Activated T-cell treated with anti-CD3 and anti-CD28 coated beads, Interleukin-2, amount 50 U/mL, for 72 hours (primary cell): ENCODE measurements around the gene CTPS2. TPM values are rescaled to one million over a fixed set of nuclear protein-coding genes. Genes with fewer than 3 reads are reported as not detected.

ENCODE experiments used
- ATAC-seq, 2 donors: fragments of 150-1000 bp; cut with Tn5 transposase; replicated peaks in 1 of 2; 2 replicates each; pipeline ENCODE4 v1.10.0; 2021; ENCODE audit warnings: moderate library complexity in 2 of 2, mild to moderate bottlenecking in 1 of 2
- DNase-seq, 2 donors: peaks; one replicate each; pipeline ENCODE4 v3.0.0; 2021 to 2022; ENCODE audit warnings: mixed read lengths in 1 of 2
- H3K27ac Mint-ChIP-seq: one replicate; pipeline ENCODE4 v1.8.0; 2022; ENCODE audit warnings: mild to moderate bottlenecking, moderate library complexity, mixed read lengths
- H3K27me3 Mint-ChIP-seq: one replicate; pipeline ENCODE4 v1.8.0; 2022; ENCODE audit warnings: low read depth, mixed read lengths
- H3K36me3 Mint-ChIP-seq, 2 donors: one replicate each; pipeline ENCODE4 v1.8.0; 2022; ENCODE audit warnings: mixed read lengths in 2 of 2, mild to moderate bottlenecking in 1 of 2; ENCODE audit not compliant: insufficient read depth in 2 of 2
- H3K4me1 Mint-ChIP-seq: one replicate; pipeline ENCODE4 v1.8.0; 2022; ENCODE audit warnings: low read depth, mixed read lengths
- H3K4me3 Mint-ChIP-seq, 2 donors: one replicate each; pipeline ENCODE4 v1.8.0; 2022; ENCODE audit warnings: mild to moderate bottlenecking in 2 of 2, mixed read lengths in 2 of 2, moderate library complexity in 2 of 2
- H3K9me3 Mint-ChIP-seq, 2 donors: one replicate each; pipeline ENCODE4 v1.8.0; 2022; ENCODE audit warnings: mixed read lengths in 2 of 2
- total RNA-seq, 2 donors: library from RNA; stranded (reverse); gene quantifications; one replicate each; pipeline ENCODE4 v1.2.3, GENCODE V29; 2022

CTPS2 gene
- total RNA-seq, 2 donors from 2014 or later, result 8.1 to 8.3 TPM

- no peak overlapping the region for H3K27ac Mint-ChIP-seq
These were observed 48.4 kb downstream of the CTPS2 start for GRCh38 chrX:16664074-16664473.

DNA sequence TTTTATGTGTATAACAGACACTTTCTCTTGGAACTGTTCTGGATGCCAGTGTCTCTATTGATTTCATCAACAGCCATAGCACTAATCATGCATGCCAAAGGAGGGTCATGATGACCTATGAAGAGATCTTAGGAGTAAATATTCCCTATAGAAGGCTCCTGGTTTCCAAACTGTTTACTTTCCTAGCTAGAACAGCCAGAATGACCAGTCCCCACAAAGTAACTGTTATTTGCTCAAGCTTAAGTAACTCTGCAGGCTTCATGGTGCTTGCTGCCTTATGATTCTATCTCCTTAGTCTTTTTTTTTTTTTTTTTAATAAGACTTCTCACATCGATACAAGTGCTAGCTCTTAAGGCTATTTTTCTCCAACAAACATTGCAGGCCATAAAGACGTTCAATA, 50.1 kb downstream of the CTPS2 start:
- peaks cover 2% of the 10 kb centered on the region in 2 donors for H3K36me3 Mint-ChIP-seq
- ATAC-seq, result no peak
- H3K4me1 Mint-ChIP-seq, result no peaks in the 10 kb centered on the region
- no peak for DNase-seq
- H3K4me3 Mint-ChIP-seq, result no peak overlapping the region
- H3K27ac Mint-ChIP-seq, result no peak overlapping the region
- H3K9me3 Mint-ChIP-seq, result no peaks in the 10 kb centered on the region
- peaks cover 6% of the 10 kb centered on the region for H3K27me3 Mint-ChIP-seq

More at GRCh38 chrX:16664074-16664473, 48.4 kb downstream of the CTPS2 start:
- peaks cover 10% of the 10 kb centered on the region for H3K27me3 Mint-ChIP-seq
- ATAC-seq (no peak), DNase-seq (no peak)
- no peak overlapping the region for H3K4me3 Mint-ChIP-seq
- H3K9me3 Mint-ChIP-seq, result no peaks in the 10 kb centered on the region
- peaks cover 2% of the 10 kb centered on the region in 2 donors for H3K36me3 Mint-ChIP-seq
- H3K4me1 Mint-ChIP-seq, result no peaks in the 10 kb centered on the region

DNA sequence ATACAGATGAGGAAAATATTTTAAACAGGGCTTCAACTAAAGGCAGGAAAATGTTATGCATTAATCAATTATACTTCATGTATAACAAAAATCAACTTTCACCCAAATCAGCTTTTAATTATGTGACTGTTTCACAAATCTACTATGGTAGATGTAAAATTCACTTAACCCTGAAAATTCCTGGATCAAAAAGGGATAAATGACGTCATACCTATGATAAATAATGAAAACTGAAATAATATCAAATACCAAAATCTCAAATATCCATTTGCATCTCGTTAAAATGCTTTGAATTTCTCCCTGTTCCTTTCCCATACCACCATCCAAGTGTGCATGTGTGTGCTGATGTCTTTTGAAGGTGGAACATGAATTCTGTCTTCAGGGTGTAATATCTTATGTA, 51.0 kb downstream of the CTPS2 start:
- Mint-ChIP-seq H3K36me3 (peaks cover under 1 to 2% of the 10 kb centered on the region in 2 donors), H3K4me3 (no peak overlapping the region), H3K27ac (no peak overlapping the region), H3K27me3 (peaks cover 5% of the 10 kb centered on the region), H3K9me3 (no peaks in the 10 kb centered on the region), H3K4me1 (no peaks in the 10 kb centered on the region)
- DNase-seq (no peak), ATAC-seq (no peak)

GRCh38 chrX:16659321-16659720, 53.1 kb downstream of the CTPS2 start:
- no peak for DNase-seq
- Mint-ChIP-seq H3K27me3 (no peaks in the 10 kb centered on the region), H3K36me3 (no peaks in the 10 kb centered on the region), H3K27ac (peak overlapping the region; percentile 60), H3K4me1 (no peaks in the 10 kb centered on the region), H3K4me3 (no peak overlapping the region), H3K9me3 (no peaks in the 10 kb centered on the region)
- no peak for ATAC-seq

DNA sequence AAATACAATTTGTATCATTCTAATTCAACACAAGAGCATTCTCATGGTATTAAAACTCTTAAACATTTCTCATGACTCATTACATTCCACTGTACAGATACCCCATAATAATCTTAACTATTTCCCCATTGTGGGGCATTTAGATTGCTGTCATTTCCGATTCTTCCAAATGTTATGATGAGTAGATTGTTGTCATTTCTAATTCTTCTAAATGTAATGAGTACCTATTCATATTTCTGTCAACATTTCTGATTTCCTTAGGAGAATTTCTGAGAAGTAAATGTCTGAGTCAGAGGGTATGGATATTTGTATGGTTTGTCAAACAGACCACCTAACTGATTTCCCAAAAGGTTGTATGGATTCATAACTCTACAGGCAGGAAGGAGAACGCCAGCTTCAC, 54.2 kb downstream of the CTPS2 start:
- no peak for DNase-seq
- no peaks in the 10 kb centered on the region for H3K27me3 Mint-ChIP-seq
- H3K4me3 Mint-ChIP-seq, result no peak overlapping the region

GRCh38 chrX:16654093-16654492, 58.4 kb downstream of the CTPS2 start:
- Mint-ChIP-seq H3K4me3 (no peak overlapping the region), H3K27ac (no peak overlapping the region), H3K9me3 (no peaks in the 10 kb centered on the region), H3K4me1 (no peaks in the 10 kb centered on the region), H3K36me3 (no peaks in the 10 kb centered on the region), H3K27me3 (peaks cover 6% of the 10 kb centered on the region)
- DNase-seq (no peak), ATAC-seq (no peak)

More for the DNA sequence above, 54.2 kb downstream of the CTPS2 start:
- no peak for ATAC-seq
- no peaks in the 10 kb centered on the region for H3K36me3 Mint-ChIP-seq
- no peaks in the 10 kb centered on the region for H3K4me1 Mint-ChIP-seq
- H3K27ac Mint-ChIP-seq, result no peak overlapping the region
- H3K9me3 Mint-ChIP-seq, result no peaks in the 10 kb centered on the region

DNA sequence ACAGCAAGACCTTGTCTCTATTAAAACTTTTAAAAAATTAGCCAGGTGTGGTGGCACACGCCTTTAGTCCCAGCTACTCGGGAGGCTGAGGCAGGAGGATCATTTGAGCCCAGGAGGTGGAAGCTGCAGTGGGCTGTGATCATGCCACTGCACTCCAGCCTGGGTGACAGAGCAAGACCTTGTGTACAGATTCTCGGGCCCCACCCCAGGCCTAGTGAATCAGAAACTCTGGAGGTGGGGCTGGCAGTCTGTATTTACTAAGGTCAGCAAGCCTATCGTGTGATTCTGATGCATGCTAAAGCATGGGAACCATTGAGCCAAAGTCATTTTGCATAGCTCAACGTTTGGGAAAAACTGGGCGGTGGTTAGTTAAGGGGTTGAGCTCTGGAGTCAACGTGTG, 59.0 kb downstream of the CTPS2 start:
- no peak for ATAC-seq
- no peaks in the 10 kb centered on the region for H3K36me3 Mint-ChIP-seq

GRCh38 chrX:16651391-16652024, 61.0 kb downstream of the CTPS2 start:
- DNase-seq, result no peak
- no peak for ATAC-seq
- Mint-ChIP-seq H3K27ac (no peak overlapping the region), H3K4me1 (no peaks in the 10 kb centered on the region), H3K4me3 (no peak overlapping the region), H3K9me3 (no peaks in the 10 kb centered on the region), H3K27me3 (peaks cover 6% of the 10 kb centered on the region), H3K36me3 (no peaks in the 10 kb centered on the region)

More for the DNA sequence above, 59.0 kb downstream of the CTPS2 start:
- Mint-ChIP-seq H3K4me3 (no peak overlapping the region), H3K9me3 (no peaks in the 10 kb centered on the region), H3K27me3 (peaks cover 6% of the 10 kb centered on the region), H3K4me1 (no peaks in the 10 kb centered on the region), H3K27ac (no peak overlapping the region)
- DNase-seq, result no peak

DNA sequence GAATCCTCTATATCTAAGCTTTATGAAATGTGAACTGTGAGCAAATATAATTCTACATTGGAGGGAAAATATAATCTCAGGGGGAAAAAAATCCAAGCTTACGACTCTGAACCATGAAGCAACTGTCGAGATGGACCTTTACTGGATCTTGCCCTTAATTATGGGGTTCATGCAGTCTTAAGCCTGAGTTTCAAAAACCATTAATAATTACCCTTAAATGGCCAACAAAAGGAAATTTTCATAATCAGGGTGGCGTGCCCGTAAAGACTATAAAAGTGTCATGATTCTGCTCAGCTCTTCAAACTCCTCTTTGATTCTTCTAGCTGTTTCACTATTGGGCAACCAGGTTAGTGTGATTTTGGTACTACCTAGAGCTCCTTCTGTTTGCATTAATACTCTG, 62.6 kb downstream of the CTPS2 start, which contains the start of gene S100G:
S100G (plus strand) TSS at position 301 of the 400 bp plus-strand sequence. CDS start 849 bp downstream, outside the sequence.
- Mint-ChIP-seq H3K27me3 (peaks cover 6% of the 10 kb centered on the region), H3K4me1 (no peaks in the 10 kb centered on the region), H3K4me3 (no peak within 1 kb of the TSS), H3K27ac (no peak within 1 kb of the TSS), H3K36me3 (no peaks in the 10 kb centered on the region), H3K9me3 (no peaks in the 10 kb centered on the region)
- DNase-seq (no peak), ATAC-seq (no peak)

GRCh38 chrX:16646366-16647138, 65.9 kb downstream of the CTPS2 start:
- H3K4me1 Mint-ChIP-seq, result no peaks in the 10 kb centered on the region
- no peaks in the 10 kb centered on the region for H3K36me3 Mint-ChIP-seq
- peaks cover 6% of the 10 kb centered on the region for H3K27me3 Mint-ChIP-seq
- no peak overlapping the region for H3K27ac Mint-ChIP-seq
- ATAC-seq (no peak), DNase-seq (no peak)
- no peaks in the 10 kb centered on the region for H3K9me3 Mint-ChIP-seq
- no peak overlapping the region for H3K4me3 Mint-ChIP-seq

GRCh38 chrX:16643176-16643575, 69.3 kb downstream of the CTPS2 start:
- H3K4me3 Mint-ChIP-seq, result no peak overlapping the region
- DNase-seq, result no peak
- H3K4me1 Mint-ChIP-seq, result no peaks in the 10 kb centered on the region
- H3K36me3 Mint-ChIP-seq, result peaks cover 0 to 1% of the 10 kb centered on the region in 2 donors
- H3K27me3 Mint-ChIP-seq, result no peaks in the 10 kb centered on the region
- peak overlapping the region; percentile 40 for H3K27ac Mint-ChIP-seq
- ATAC-seq, result no peak
- H3K9me3 Mint-ChIP-seq, result no peaks in the 10 kb centered on the region

DNA sequence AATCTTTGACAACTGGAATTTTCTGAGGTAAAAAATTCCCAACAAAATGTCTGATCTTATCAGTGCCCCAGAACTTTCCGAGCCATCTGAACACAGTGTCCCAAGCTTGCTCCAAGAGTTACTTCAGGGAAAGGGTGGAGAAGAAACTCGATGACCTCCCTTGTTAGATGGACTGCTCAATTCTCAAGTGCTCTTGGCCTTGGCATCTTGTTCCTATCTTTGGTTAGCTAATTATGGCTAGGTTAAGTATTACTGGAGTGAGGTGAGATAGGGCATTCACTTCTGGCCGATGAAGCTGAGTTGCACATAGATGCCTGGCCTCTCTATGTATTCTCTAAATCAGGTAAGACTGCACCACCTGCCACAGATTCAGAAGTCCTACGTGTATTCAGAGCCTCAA, 71.6 kb downstream of the CTPS2 start:
- Mint-ChIP-seq H3K27ac (no peak overlapping the region), H3K4me3 (no peak overlapping the region), H3K4me1 (no peaks in the 10 kb centered on the region), H3K9me3 (no peaks in the 10 kb centered on the region), H3K27me3 (no peaks in the 10 kb centered on the region), H3K36me3 (peaks cover 0 to 3% of the 10 kb centered on the region in 2 donors)
- ATAC-seq, result no peak
- no peak for DNase-seq

- DNase-seq (no peak), ATAC-seq (no peak)
- H3K27ac Mint-ChIP-seq, result no peak overlapping the region
- H3K9me3 Mint-ChIP-seq, result no peaks in the 10 kb centered on the region
- no peaks in the 10 kb centered on the region for H3K4me1 Mint-ChIP-seq
- peaks cover 0 to 3% of the 10 kb centered on the region in 2 donors for H3K36me3 Mint-ChIP-seq
- H3K27me3 Mint-ChIP-seq, result no peaks in the 10 kb centered on the region
- H3K4me3 Mint-ChIP-seq, result no peak overlapping the region
These were observed 72.5 kb downstream of the CTPS2 start for GRCh38 chrX:16639966-16640365.
